Measurements from ENCODE around the gene ABCA6. TPM values are rescaled to one million over a fixed set of nuclear protein-coding genes. Genes with fewer than 3 reads are reported as not detected.

The ABCA6 gene
- total and polyA plus RNA-seq, 2 experiments from 2014 or later, result 2.8 to 6.4 TPM

GRCh38 chr17:69144331-69145255, 2.9 kb upstream of the ABCA6 start:
- TF ChIP-seq EZH2 (IDR thresholded peaks at IDR 0.05; ENCODE audit: insufficient read depth, poor library complexity, severe bottlenecking), result no peak
- no peak for TF ChIP-seq EZH2phosphoT487 (IDR thresholded peaks at IDR 0.05; ENCODE audit: insufficient read depth, low read depth)
- no peak for DNase-seq
- no peaks in the 10 kb centered on the region for H3K79me2 ChIP-seq (ENCODE audit: insufficient read depth)

GRCh38 chr17:69143683-69144231, 2.1 kb upstream of the ABCA6 start:
- Histone ChIP-seq H3K79me2 (ENCODE audit: insufficient read depth) (no peaks in the 10 kb centered on the region), H3K9me2 (ENCODE audit: insufficient read depth) (no peaks in the 10 kb centered on the region), H3K27ac (no peak overlapping the region), H3K9ac (no peak overlapping the region), H2AFZ (0 out of 2 replicates have a peak overlapping the region, but pooled peaks have one; percentile 18), H3F3A (ENCODE audit: insufficient read depth) (peaks cover 15% of the 10 kb centered on the region), H3K36me3 (ENCODE audit: low read depth) (no peaks in the 10 kb centered on the region), H3K4me2 (ENCODE audit: unreplicated experiment) (no peak overlapping the region), H3K4me3 (no peak overlapping the region), H4K20me1 (ENCODE audit: insufficient read depth) (no peaks in the 10 kb centered on the region), H3K9me3 (ENCODE audit: low read depth) (no peaks in the 10 kb centered on the region), H3K4me1 (ENCODE audit: insufficient read depth) (peaks cover 42% of the 10 kb centered on the region), H3K27me3 (replicated peaks; ENCODE audit: insufficient read depth) (no peaks in the 10 kb centered on the region)
- TF ChIP-seq EZH2 (IDR thresholded peaks at IDR 0.05; ENCODE audit: insufficient read depth, poor library complexity, severe bottlenecking), result no peak
- TF ChIP-seq EZH2phosphoT487 (IDR thresholded peaks at IDR 0.05; ENCODE audit: insufficient read depth, low read depth), result no peak
- no peak for DNase-seq
- in situ Hi-C loops (cut with MboI), result no loop called here
- WGBS, 2 experiments (ENCODE audit: low coverage in 1 of 2, low lambda C conversion rate in 2 of 2, missing lambda C conversion rate in 2 of 2), result 87 to 89% methylated on average over 3 of the region's 3 CpGs

More at GRCh38 chr17:69144331-69145255, 2.9 kb upstream of the ABCA6 start:
- in situ Hi-C loops (cut with MboI), result no loop called here
- Histone ChIP-seq H3F3A (ENCODE audit: insufficient read depth) (peaks cover 15% of the 10 kb centered on the region), H3K9me3 (ENCODE audit: low read depth) (no peaks in the 10 kb centered on the region), H3K4me1 (ENCODE audit: insufficient read depth) (peaks cover 42% of the 10 kb centered on the region), H3K9ac (no peak overlapping the region), H3K27me3 (replicated peaks; ENCODE audit: insufficient read depth) (no peaks in the 10 kb centered on the region), H3K4me2 (ENCODE audit: unreplicated experiment) (no peak overlapping the region), H3K27ac (no peak overlapping the region), H3K36me3 (ENCODE audit: low read depth) (no peaks in the 10 kb centered on the region), H3K9me2 (ENCODE audit: insufficient read depth) (no peaks in the 10 kb centered on the region), H4K20me1 (ENCODE audit: insufficient read depth) (no peaks in the 10 kb centered on the region), H3K4me3 (no peak overlapping the region), H2AFZ (peak overlapping the region; percentile 53)
- WGBS, 2 experiments (ENCODE audit: low coverage in 1 of 2, low lambda C conversion rate in 2 of 2, missing lambda C conversion rate in 2 of 2), result 79 to 85% methylated on average over 2 of the region's 2 CpGs

GRCh38 chr17:69143151-69143550, 1.5 kb upstream of the ABCA6 start:
- Histone ChIP-seq H3K9me2 (ENCODE audit: insufficient read depth) (no peaks in the 10 kb centered on the region), H3K27ac (no peak overlapping the region), H3K9me3 (ENCODE audit: low read depth) (no peaks in the 10 kb centered on the region), H3K4me1 (ENCODE audit: insufficient read depth) (peaks cover 42% of the 10 kb centered on the region), H3K27me3 (replicated peaks; ENCODE audit: insufficient read depth) (no peaks in the 10 kb centered on the region), H4K20me1 (ENCODE audit: insufficient read depth) (no peaks in the 10 kb centered on the region), H2AFZ (0 out of 2 replicates have a peak overlapping the region, but pooled peaks have one; percentile 18), H3K36me3 (ENCODE audit: low read depth) (no peaks in the 10 kb centered on the region), H3K9ac (no peak overlapping the region), H3F3A (ENCODE audit: insufficient read depth) (peaks cover 15% of the 10 kb centered on the region), H3K4me2 (ENCODE audit: unreplicated experiment) (peak overlapping the region; percentile 95), H3K4me3 (no peak overlapping the region), H3K79me2 (ENCODE audit: insufficient read depth) (no peaks in the 10 kb centered on the region)
- in situ Hi-C loops (cut with MboI), result no loop called here
- no peak for DNase-seq
- TF ChIP-seq EZH2 (IDR thresholded peaks at IDR 0.05; ENCODE audit: insufficient read depth, poor library complexity, severe bottlenecking) (no peak), EZH2phosphoT487 (IDR thresholded peaks at IDR 0.05; ENCODE audit: insufficient read depth, low read depth) (no peak)
- 90 to 95% methylated on average over 1 of the region's 1 CpG for WGBS, 2 experiments (ENCODE audit: low coverage in 1 of 2, low lambda C conversion rate in 2 of 2, missing lambda C conversion rate in 2 of 2)

- Histone ChIP-seq H3F3A (ENCODE audit: insufficient read depth) (peaks cover 15% of the 10 kb centered on the region), H3K9me3 (ENCODE audit: low read depth) (no peaks in the 10 kb centered on the region), H3K9me2 (ENCODE audit: insufficient read depth) (no peaks in the 10 kb centered on the region), H3K9ac (peak overlapping the region; percentile 76), H2AFZ (peak overlapping the region; percentile 94), H3K36me3 (ENCODE audit: low read depth) (no peaks in the 10 kb centered on the region), H3K27ac (peak overlapping the region; percentile 88), H4K20me1 (ENCODE audit: insufficient read depth) (no peaks in the 10 kb centered on the region), H3K4me2 (ENCODE audit: unreplicated experiment) (peak overlapping the region; percentile 95), H3K79me2 (ENCODE audit: insufficient read depth) (no peaks in the 10 kb centered on the region), H3K4me1 (ENCODE audit: insufficient read depth) (peaks cover 42% of the 10 kb centered on the region), H3K27me3 (replicated peaks; ENCODE audit: insufficient read depth) (no peaks in the 10 kb centered on the region), H3K4me3 (peak overlapping the region; percentile 65)
- TF ChIP-seq EZH2 (IDR thresholded peaks at IDR 0.05; ENCODE audit: insufficient read depth, poor library complexity, severe bottlenecking) (no peak), EZH2phosphoT487 (IDR thresholded peaks at IDR 0.05; ENCODE audit: insufficient read depth, low read depth) (no peak)
- 1 to 2% methylated on average over 3 of the region's 3 CpGs for WGBS, 2 experiments (ENCODE audit: low coverage in 1 of 2, low lambda C conversion rate in 2 of 2, missing lambda C conversion rate in 2 of 2)
- in situ Hi-C loops (cut with MboI), result no loop called here
- peak; percentile 77 for DNase-seq
Observed at GRCh38 chr17:69142175-69142802, 594 bp upstream of the ABCA6 start.

Measured in GM23248 (cell line).